ENCODE measurements around the gene BPTF.

Gene BPTF

DNA sequence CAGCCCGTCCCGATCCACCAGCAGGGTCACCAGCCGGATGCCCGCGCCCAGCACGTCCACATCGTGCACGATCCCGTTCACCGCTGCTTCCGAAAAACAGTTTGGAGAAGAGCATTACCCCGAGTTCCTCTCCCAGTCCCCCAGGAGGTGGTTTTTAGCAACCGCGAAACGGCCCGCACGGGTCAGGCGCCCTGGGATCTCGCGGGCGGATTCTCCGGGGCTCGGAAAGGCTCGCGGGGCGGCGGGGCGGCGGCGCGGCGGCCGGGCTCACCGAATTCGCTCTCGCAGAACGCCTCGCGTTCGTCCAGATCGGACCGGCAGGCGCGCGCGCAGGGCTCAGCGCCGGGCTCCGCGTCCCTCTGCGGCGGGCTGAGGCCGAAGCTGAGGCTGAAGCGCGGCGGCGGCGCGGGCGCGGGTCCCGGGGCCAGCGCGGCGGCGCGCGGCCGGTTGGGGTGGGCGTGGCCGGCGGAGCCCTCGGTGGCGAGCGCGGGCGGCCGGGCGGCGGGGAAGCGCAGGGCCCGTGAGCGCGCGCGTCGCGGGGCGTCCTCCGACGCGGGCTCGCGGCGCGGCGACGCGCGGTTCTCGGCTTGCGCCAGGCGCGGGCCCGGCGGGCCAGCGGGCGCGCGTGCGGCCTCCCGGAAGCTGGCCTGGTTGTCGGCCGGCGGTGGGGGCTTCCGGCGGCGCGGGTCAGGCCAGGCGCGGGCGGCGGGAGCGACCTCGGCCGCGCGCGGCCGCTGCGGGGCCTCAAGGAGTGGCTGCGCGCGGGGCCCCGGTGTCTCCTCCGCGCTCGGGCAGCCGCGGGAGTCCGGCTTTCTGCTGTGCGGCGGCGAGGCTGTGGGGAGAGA lies 168.1 kb downstream of the BPTF start:
- peak overlapping the region; percentile 98 for H3K18ac ChIP-seq (ENCODE audit: low read length)
- peak; percentile 84 for DNase-seq (ENCODE audit: low spot score)
- no peaks in the 10 kb centered on the region for H3K9me3 ChIP-seq (replicated peaks in 1 of 2; ENCODE audit: control insufficient read depth in 2 of 2, insufficient read depth in 1 of 2, low read depth in 1 of 2, low read length in 2 of 2)
- H2BK12ac ChIP-seq (ENCODE audit: low read length): no peak overlapping the region
- peaks cover 7 to 16% of the 10 kb centered on the region in 2 donors for H3K4me1 ChIP-seq (ENCODE audit: control insufficient read depth in 2 of 2, insufficient read depth in 1 of 2, low read depth in 1 of 2, low read length in 2 of 2)
- no peak overlapping the region for H4K8ac ChIP-seq (ENCODE audit: low read depth, low read length)
- H3K23ac ChIP-seq (ENCODE audit: low read depth, low read length, poor library complexity): peak overlapping the region; percentile 86
- H3K4me3 ChIP-seq (ENCODE audit: low read length in 2 of 2): peak overlapping the region; percentile 93 to 97
- H3K36me3 ChIP-seq (replicated peaks in 1 of 2; ENCODE audit: control insufficient read depth in 2 of 2, insufficient read depth in 2 of 2, low read length in 2 of 2): peaks cover 0 to 14% of the 10 kb centered on the region in 2 donors
- peak overlapping the region; percentile 76 for H3K4me2 ChIP-seq (ENCODE audit: insufficient read depth, low read length, poor library complexity, severe bottlenecking)
- no CpG with 5 or more reads among the region's 144 CpGs for WGBS, 2 donors (ENCODE audit: extremely low coverage in 2 of 2, insufficient read length in 2 of 2, insufficient replicate concordance in 1 of 2)
- H2AK5ac ChIP-seq (ENCODE audit: low read depth, low read length): peak overlapping the region; percentile 98
- H2AFZ ChIP-seq (ENCODE audit: low read length): peak overlapping the region; percentile 99
- peak overlapping the region; percentile 29 for H3K4ac ChIP-seq (ENCODE audit: low read length)
- peak overlapping the region; percentile 99 for H3K14ac ChIP-seq (ENCODE audit: low read length)
- peak overlapping the region; percentile 99 for H2BK15ac ChIP-seq (ENCODE audit: low read length)
- H3K79me1 ChIP-seq (ENCODE audit: low read depth, low read length): peaks cover 3% of the 10 kb centered on the region
- no peak overlapping the region for H4K91ac ChIP-seq (ENCODE audit: low read depth, low read length, poor library complexity)
- peak overlapping the region; percentile 76 for H2BK5ac ChIP-seq (ENCODE audit: low read length)
- H3K27ac ChIP-seq (replicated peaks; ENCODE audit: low read length): peak overlapping the region; percentile 87
- peaks cover 0 to 14% (median 4%) of the 10 kb centered on the region in 3 experiments for H3K27me3 ChIP-seq (ENCODE audit: control insufficient read depth in 3 of 3, insufficient read depth in 3 of 3, low read depth in 1 of 3, low read length in 3 of 3)
- H2BK120ac ChIP-seq (ENCODE audit: low read depth, low read length): peak overlapping the region; percentile 89
- peak overlapping the region; percentile 89 for H3K9ac ChIP-seq (ENCODE audit: low read depth, low read length, poor library complexity)

DNA sequence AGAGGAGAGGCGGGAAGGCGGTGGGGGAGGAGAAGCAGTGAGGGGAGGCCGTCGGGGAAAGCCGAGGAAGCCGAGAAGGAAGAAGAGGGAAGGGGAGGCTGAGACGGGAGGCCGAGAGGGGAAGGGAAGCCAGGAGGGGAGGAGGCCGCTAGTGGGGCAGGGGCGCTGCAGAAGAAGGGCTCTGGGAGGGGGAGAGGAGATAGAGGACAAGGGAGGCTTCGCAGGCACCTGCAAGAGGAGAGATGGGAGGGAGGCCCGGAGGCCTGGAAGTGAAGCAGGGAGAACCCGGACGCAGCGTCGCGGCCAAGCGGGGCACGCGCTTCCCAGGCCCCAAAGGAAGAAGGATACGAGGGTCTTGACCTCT lies 168.7 kb downstream of the BPTF start:
- peak overlapping the region; percentile 86 for H3K27ac ChIP-seq (replicated peaks; ENCODE audit: low read length)
- peaks cover 7 to 16% of the 10 kb centered on the region in 2 donors for H3K4me1 ChIP-seq (ENCODE audit: control insufficient read depth in 2 of 2, insufficient read depth in 1 of 2, low read depth in 1 of 2, low read length in 2 of 2)
- H3K4me3 ChIP-seq (ENCODE audit: low read length in 2 of 2): peak overlapping the region; percentile 81 to 97
- peak overlapping the region; percentile 89 for H2BK120ac ChIP-seq (ENCODE audit: low read depth, low read length)
- H3K9me3 ChIP-seq (replicated peaks in 1 of 2; ENCODE audit: control insufficient read depth in 2 of 2, insufficient read depth in 1 of 2, low read depth in 1 of 2, low read length in 2 of 2): no peaks in the 10 kb centered on the region
- H2AK5ac ChIP-seq (ENCODE audit: low read depth, low read length): peak overlapping the region; percentile 98
- peak overlapping the region; percentile 93 for H2AFZ ChIP-seq (ENCODE audit: low read length)
- no peak for DNase-seq (ENCODE audit: low spot score)
- H3K79me1 ChIP-seq (ENCODE audit: low read depth, low read length): peaks cover 3% of the 10 kb centered on the region
- no peak overlapping the region for H4K91ac ChIP-seq (ENCODE audit: low read depth, low read length, poor library complexity)
- peak overlapping the region; percentile 99 for H3K14ac ChIP-seq (ENCODE audit: low read length)
- H2BK5ac ChIP-seq (ENCODE audit: low read length): no peak overlapping the region
- H2BK15ac ChIP-seq (ENCODE audit: low read length): peak overlapping the region; percentile 99
- no peak overlapping the region for H2BK12ac ChIP-seq (ENCODE audit: low read length)
- peak overlapping the region; percentile 82 for H3K23ac ChIP-seq (ENCODE audit: low read depth, low read length, poor library complexity)
- H3K4ac ChIP-seq (ENCODE audit: low read length): peak overlapping the region; percentile 29
- peaks cover 0 to 14% (median 4%) of the 10 kb centered on the region in 3 experiments for H3K27me3 ChIP-seq (ENCODE audit: control insufficient read depth in 3 of 3, insufficient read depth in 3 of 3, low read depth in 1 of 3, low read length in 3 of 3)
- peak overlapping the region; percentile 89 for H3K9ac ChIP-seq (ENCODE audit: low read depth, low read length, poor library complexity)
- H3K4me2 ChIP-seq (ENCODE audit: insufficient read depth, low read length, poor library complexity, severe bottlenecking): peak overlapping the region; percentile 76
- no CpG with 5 or more reads among the region's 21 CpGs for WGBS, 2 donors (ENCODE audit: extremely low coverage in 2 of 2, insufficient read length in 2 of 2, insufficient replicate concordance in 1 of 2)
- H3K18ac ChIP-seq (ENCODE audit: low read length): peak overlapping the region; percentile 98
- peaks cover 0 to 14% of the 10 kb centered on the region in 2 donors for H3K36me3 ChIP-seq (replicated peaks in 1 of 2; ENCODE audit: control insufficient read depth in 2 of 2, insufficient read depth in 2 of 2, low read length in 2 of 2)
- H4K8ac ChIP-seq (ENCODE audit: low read depth, low read length): no peak overlapping the region

- no CpG with 5 or more reads among the region's 9 CpGs for WGBS, 2 donors (ENCODE audit: extremely low coverage in 2 of 2, insufficient read length in 2 of 2, insufficient replicate concordance in 1 of 2)
- H2AK5ac ChIP-seq (ENCODE audit: low read depth, low read length): no peak overlapping the region
Measured at GRCh38 chr17:67994817-67995569, 169.7 kb downstream of the BPTF start.

More at GRCh38 chr17:67994817-67995569, 169.7 kb downstream of the BPTF start:
- Histone ChIP-seq H4K8ac (ENCODE audit: low read depth, low read length) (no peak overlapping the region), H2AFZ (ENCODE audit: low read length) (peak overlapping the region; percentile 98), H3K27me3 (ENCODE audit: control insufficient read depth in 3 of 3, insufficient read depth in 3 of 3, low read depth in 1 of 3, low read length in 3 of 3) (peaks cover 0 to 14% (median 6%) of the 10 kb centered on the region in 3 experiments), H2BK120ac (ENCODE audit: low read depth, low read length) (no peak overlapping the region), H2BK12ac (ENCODE audit: low read length) (no peak overlapping the region), H3K36me3 (replicated peaks in 1 of 2; ENCODE audit: control insufficient read depth in 2 of 2, insufficient read depth in 2 of 2, low read length in 2 of 2) (peaks cover 0 to 14% of the 10 kb centered on the region in 2 donors), H3K23ac (ENCODE audit: low read depth, low read length, poor library complexity) (no peak overlapping the region), H3K4me1 (ENCODE audit: control insufficient read depth in 2 of 2, insufficient read depth in 1 of 2, low read depth in 1 of 2, low read length in 2 of 2) (peaks cover 7 to 16% of the 10 kb centered on the region in 2 donors), H2BK5ac (ENCODE audit: low read length) (no peak overlapping the region), H3K4me2 (ENCODE audit: insufficient read depth, low read length, poor library complexity, severe bottlenecking) (peak overlapping the region; percentile 92), H3K27ac (replicated peaks; ENCODE audit: low read length) (no peak overlapping the region), H3K9me3 (replicated peaks in 1 of 2; ENCODE audit: control insufficient read depth in 2 of 2, insufficient read depth in 1 of 2, low read depth in 1 of 2, low read length in 2 of 2) (no peaks in the 10 kb centered on the region), H2BK15ac (ENCODE audit: low read length) (no peak overlapping the region), H4K91ac (ENCODE audit: low read depth, low read length, poor library complexity) (no peak overlapping the region), H3K79me1 (ENCODE audit: low read depth, low read length) (peaks cover 3% of the 10 kb centered on the region), H3K18ac (ENCODE audit: low read length) (no peak overlapping the region), H3K14ac (ENCODE audit: low read length) (no peak overlapping the region), H3K4ac (ENCODE audit: low read length) (no peak overlapping the region), H3K9ac (ENCODE audit: low read depth, low read length, poor library complexity) (no peak overlapping the region), H3K4me3 (ENCODE audit: low read length in 2 of 2) (peak overlapping the region; percentile 77 to 97)
- peak; percentile 4 for DNase-seq (ENCODE audit: low spot score)

Data from neuronal stem cell (in vitro differentiated cells).